CD4-positive, alpha-beta memory T cell (primary cell): ENCODE measurements around the gene OR2S2. TPM values are rescaled to one million over a fixed set of nuclear protein-coding genes. Genes with fewer than 3 reads are reported as not detected.

Source experiments
- CTCF ChIA-PET: fragments of 350-600 bp; sonication (Branson Sonifier 250); formaldehyde crosslinking; loops from one replicate; lab custom pipeline; 2021; ENCODE audit warnings: inconsistent platforms; ENCODE audit not compliant: partially characterized antibody; lab: Charles Lee
- POLR2A ChIA-PET: fragments of 350-600 bp; sonication (Branson Sonifier 250); formaldehyde crosslinking; loops from one replicate; lab custom pipeline; 2021; ENCODE audit not compliant: partially characterized antibody; lab: Charles Lee
- DNase-seq, 5 donors: peaks; one replicate each; pipeline versions ENCODE4 v3.0.0 to v3.0.0-alpha.2; 2020 to 2022; ENCODE audit warnings: mixed read lengths in 1 of 5
- H3K27ac ChIP-seq: one replicate; pipeline ENCODE4 v1.7.0; 2013; ENCODE audit warnings: low read depth, low read length
- H3K27me3 ChIP-seq: 2 replicates; pipeline ENCODE4 v1.7.0; 2013; ENCODE audit warnings: mild to moderate bottlenecking, low read length, moderate library complexity; ENCODE audit not compliant: insufficient read depth
- H3K36me3 ChIP-seq: 2 replicates; pipeline ENCODE4 v1.7.0; 2013; ENCODE audit warnings: mild to moderate bottlenecking, low read length, moderate library complexity; ENCODE audit not compliant: insufficient read depth
- H3K4me1 ChIP-seq: 2 replicates; pipeline ENCODE4 v1.7.0; 2013; ENCODE audit warnings: mild to moderate bottlenecking, low read length, moderate library complexity; ENCODE audit not compliant: insufficient read depth
- H3K4me3 ChIP-seq, 2 donors: one replicate each; pipeline ENCODE4 v1.7.0; 2013; ENCODE audit warnings: low read length in 2 of 2, mild to moderate bottlenecking in 1 of 2
- H3K9me3 ChIP-seq, 2 donors: one replicate each; pipeline ENCODE4 v1.7.0; 2013; ENCODE audit warnings: low read length in 2 of 2, control low read depth in 1 of 2; ENCODE audit not compliant: control insufficient read depth in 1 of 2
- H3K27ac Mint-ChIP-seq, 7 donors: one replicate each; pipeline ENCODE4 v1.8.0; 2020 to 2021; ENCODE audit warnings: mixed read lengths in 7 of 7, mild to moderate bottlenecking in 6 of 7, inconsistent platforms in 3 of 7, moderate library complexity in 3 of 7
- H3K27me3 Mint-ChIP-seq, 2 donors: one replicate each; pipeline ENCODE4 v1.8.0; 2020 to 2021; ENCODE audit warnings: mixed read lengths in 2 of 2
- H3K36me3 Mint-ChIP-seq, 2 donors: one replicate each; pipeline ENCODE4 v1.8.0; 2020 to 2021; ENCODE audit warnings: mixed read lengths in 2 of 2, inconsistent platforms in 1 of 2, mild to moderate bottlenecking in 1 of 2
- H3K4me1 Mint-ChIP-seq, 4 donors: one replicate each; pipeline ENCODE4 v1.8.0; 2020 to 2021; ENCODE audit warnings: mixed read lengths in 4 of 4, mild to moderate bottlenecking in 1 of 4
- H3K4me3 Mint-ChIP-seq, 8 donors: one replicate each; pipeline ENCODE4 v1.8.0; 2020 to 2021; ENCODE audit warnings: mixed read lengths in 8 of 8, mild to moderate bottlenecking in 7 of 8, moderate library complexity in 6 of 8, inconsistent platforms in 3 of 8
- H3K9me3 Mint-ChIP-seq, 8 donors: one replicate each; pipeline ENCODE4 v1.8.0; 2020 to 2021; ENCODE audit warnings: mixed read lengths in 8 of 8, mild to moderate bottlenecking in 5 of 8, inconsistent platforms in 3 of 8, moderate library complexity in 1 of 8
- intact Hi-C: fragments of 100-400 bp; cut with micrococcal nuclease; formaldehyde crosslinking; loops from one replicate; pipeline ENCODE4 v1.15.1; 2023
- polyA plus RNA-seq, 2 donors: library from polyadenylated mRNA; unstranded; fragments of 300-500 nt; fragmentation: Illumina TruSeq; gene quantifications; one replicate each; pipeline ENCODE4 v1.2.3, GENCODE V29; 2021
- total RNA-seq, 2 experiments: library from RNA; stranded (reverse); gene quantifications; one replicate each; pipeline ENCODE4 v1.2.3, GENCODE V29; 2021

Gene OR2S2
- total and polyA plus RNA-seq, 4 experiments from 2014 or later, result not detected

DNA sequence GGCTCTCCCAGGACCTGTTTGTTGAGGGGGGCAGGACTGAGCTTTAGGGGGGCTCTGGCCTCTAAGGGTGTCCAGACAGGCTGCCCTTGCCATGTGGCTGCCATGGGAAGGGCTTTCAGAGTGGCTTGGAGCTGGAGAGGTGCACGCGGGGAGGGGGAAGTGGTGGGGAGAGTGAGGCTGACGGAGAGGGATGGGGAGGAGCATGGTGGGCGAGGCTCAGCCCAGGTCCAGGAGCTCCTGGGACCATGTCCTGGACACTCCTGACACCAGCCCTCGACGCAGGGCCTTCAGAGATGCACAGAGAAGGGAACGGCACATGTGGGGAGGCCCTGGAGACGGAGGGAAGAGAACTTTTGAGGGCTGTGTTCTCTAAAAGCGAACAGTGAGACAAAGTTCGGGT, 46.3 kb downstream of the OR2S2 start:
- ChIA-PET POLR2A (interaction anchor here (1.0 to 2.3 kb wide), 8 partner anchors 10 to 279 kb away, joined by 3 to 11 read pairs (median 4); partner anchors contain the start of genes CLTA, CREB3 and TLN1), CTCF (interaction anchor here (0.7 to 17.5 kb wide), 10 partner anchors 9 to 53 kb away, joined by 3 to 379 read pairs (median 6); no protein-coding TSS in a partner anchor)
- intact Hi-C loops, result loop anchor here (1.0 to 2.0 kb wide), 2 partner anchors 8 to 33 kb away; no protein-coding TSS in a partner anchor
- Histone ChIP-seq H3K36me3 (no peaks in the 10 kb centered on the region), H3K27me3 (no peaks in the 10 kb centered on the region), H3K27ac (no peak overlapping the region), H3K4me1 (peaks cover 64% of the 10 kb centered on the region), H3K9me3 (no peaks in the 10 kb centered on the region), H3K4me3 (peak overlapping the region in 1 of 2 donors; percentile 15)
- Mint-ChIP-seq H3K36me3 (no peaks in the 10 kb centered on the region), H3K4me3 (peak overlapping the region in 6 of 8 donors; percentile 4 to 88 (median 66)), H3K9me3 (no peaks in the 10 kb centered on the region), H3K4me1 (peaks cover 40 to 63% (median 52%) of the 10 kb centered on the region in 4 donors), H3K27ac (peak overlapping the region; percentile 11 to 97 (median 78)), H3K27me3 (no peaks in the 10 kb centered on the region)
- no peak for DNase-seq

GRCh38 chr9:35910613-35911359, 47.2 kb downstream of the OR2S2 start:
- H3K4me3 ChIP-seq, result peak overlapping the region in 1 of 2 donors; percentile 20
- POLR2A ChIA-PET, result interaction anchor here (0.9 to 2.3 kb wide), 8 partner anchors 11 to 280 kb away, joined by 3 to 11 read pairs (median 3); partner anchors contain the start of genes CLTA, CREB3, SPAG8 and TLN1
- H3K27me3 Mint-ChIP-seq, result no peaks in the 10 kb centered on the region
- peaks cover 41 to 64% (median 55%) of the 10 kb centered on the region in 4 donors for H3K4me1 Mint-ChIP-seq
- no peaks in the 10 kb centered on the region for H3K36me3 ChIP-seq
- H3K36me3 Mint-ChIP-seq, result no peaks in the 10 kb centered on the region
- intact Hi-C loops, result loop anchor here (1.0 to 2.0 kb wide), 2 partner anchors 7 to 34 kb away; no protein-coding TSS in a partner anchor
- H3K27me3 ChIP-seq, result no peaks in the 10 kb centered on the region
- CTCF ChIA-PET, result interaction anchor here (0.7 to 17.5 kb wide), 11 partner anchors 9 to 214 kb away, joined by 3 to 379 read pairs (median 5); no protein-coding TSS in a partner anchor
- H3K4me1 ChIP-seq, result peaks cover 68% of the 10 kb centered on the region
- peak; percentile 56 to 77 (median 69) for DNase-seq
- peak overlapping the region; percentile 7 to 88 (median 76) for H3K4me3 Mint-ChIP-seq
- H3K9me3 Mint-ChIP-seq, result peaks cover 0 to 2% (median 0%) of the 10 kb centered on the region in 8 donors
- H3K9me3 ChIP-seq, result no peaks in the 10 kb centered on the region
- peak overlapping the region; percentile 78 to 97 (median 96) for H3K27ac Mint-ChIP-seq
- peak overlapping the region; percentile 30 for H3K27ac ChIP-seq

DNA sequence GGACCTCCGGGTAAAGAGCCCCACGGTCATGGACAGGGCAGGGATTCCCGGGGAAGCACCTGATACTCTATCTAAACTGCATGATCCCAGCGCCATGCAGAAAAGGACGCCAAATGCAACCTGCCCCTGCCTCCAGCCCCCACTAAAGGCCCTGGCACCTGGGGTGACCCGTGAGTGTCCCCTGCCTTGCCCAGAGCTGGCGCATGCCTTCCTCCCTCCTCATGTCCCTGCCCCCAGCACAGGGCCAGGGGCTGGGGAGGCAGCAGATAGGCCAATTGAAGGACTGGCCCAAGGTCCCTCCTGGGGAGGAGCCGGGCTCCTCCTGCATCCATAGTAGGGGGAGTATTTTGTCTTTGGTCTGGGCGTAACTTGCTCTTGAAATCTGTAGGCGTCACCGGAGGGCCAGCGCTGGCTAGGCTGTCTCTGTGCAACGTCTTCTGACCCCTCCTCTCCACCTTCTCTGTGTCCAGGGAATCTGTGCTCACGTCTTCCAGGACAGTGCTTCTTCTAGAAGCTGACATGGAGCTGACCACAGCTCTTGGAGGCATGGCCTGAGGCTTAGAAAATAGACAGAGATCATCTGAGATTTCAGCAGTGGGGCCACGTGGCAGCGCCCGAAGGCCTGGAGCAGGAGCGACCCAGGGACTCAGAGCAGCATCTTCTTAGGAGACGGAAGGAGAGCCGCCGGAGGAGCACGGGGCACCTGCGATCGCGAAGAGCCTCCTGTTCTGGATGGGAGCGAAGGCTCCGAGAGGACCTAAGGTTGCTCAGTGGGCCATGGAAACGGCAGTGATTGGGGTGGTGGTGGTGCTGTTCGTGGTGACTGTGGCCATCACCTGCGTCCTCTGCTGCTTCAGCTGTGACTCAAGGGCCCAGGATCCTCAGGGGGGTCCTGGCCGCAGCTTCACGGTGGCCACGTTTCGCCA, 48.0 kb downstream of the OR2S2 start:
- peak overlapping the region in 6 of 8 donors; percentile 65 to 88 (median 76) for H3K4me3 Mint-ChIP-seq
- POLR2A ChIA-PET, result interaction anchor here (0.9 to 2.3 kb wide), 4 partner anchors 12 to 128 kb away, joined by 3 to 11 read pairs (median 6); partner anchors contain the start of gene SPAG8

GRCh38 chr9:35909274-35909673, 48.7 kb downstream of the OR2S2 start, which contains the start of gene SPAAR:
Gene SPAAR, plus strand, starts transcription at chr9:35909490. Its CDS starts 974 bp downstream, at chr9:35910464.
- Mint-ChIP-seq H3K9me3 (peaks cover 0 to 2% (median 0%) of the 10 kb centered on the region in 8 donors), H3K4me3 (peak within 1 kb of the TSS in 7 of 8 donors; percentile 12 to 88 (median 73)), H3K4me1 (peaks cover 44 to 75% (median 63%) of the 10 kb centered on the region in 4 donors), H3K27ac (peak within 1 kb of the TSS; percentile 69 to 97 (median 94)), H3K36me3 (no peaks in the 10 kb centered on the region), H3K27me3 (no peaks in the 10 kb centered on the region)
- intact Hi-C loops, result no loop called here
- CTCF ChIA-PET, result interaction anchor here (17.5 kb wide), 1 partner anchor 33 kb away, joined by 379 read pairs; no protein-coding TSS in a partner anchor
- Histone ChIP-seq H3K27me3 (no peaks in the 10 kb centered on the region), H3K9me3 (no peaks in the 10 kb centered on the region), H3K4me3 (no peak within 1 kb of the TSS), H3K4me1 (peaks cover 81% of the 10 kb centered on the region), H3K36me3 (no peaks in the 10 kb centered on the region), H3K27ac (peak within 1 kb of the TSS; percentile 30)
- no peak for DNase-seq
- POLR2A ChIA-PET, result no interaction called here

More for the DNA sequence above, 48.0 kb downstream of the OR2S2 start:
- Mint-ChIP-seq H3K27me3 (no peaks in the 10 kb centered on the region), H3K36me3 (no peaks in the 10 kb centered on the region), H3K9me3 (peaks cover 0 to 2% (median 0%) of the 10 kb centered on the region in 8 donors), H3K27ac (peak overlapping the region; percentile 78 to 97 (median 96)), H3K4me1 (peaks cover 44 to 70% (median 60%) of the 10 kb centered on the region in 4 donors)
- Histone ChIP-seq H3K9me3 (no peaks in the 10 kb centered on the region), H3K4me1 (peaks cover 77% of the 10 kb centered on the region), H3K27me3 (no peaks in the 10 kb centered on the region), H3K4me3 (peak overlapping the region in 1 of 2 donors; percentile 20), H3K36me3 (no peaks in the 10 kb centered on the region), H3K27ac (peak overlapping the region; percentile 30)
- CTCF ChIA-PET, result interaction anchor here (1.3 to 17.5 kb wide), 8 partner anchors 8 to 213 kb away, joined by 3 to 379 read pairs (median 8); no protein-coding TSS in a partner anchor
- intact Hi-C loops, result loop anchor here (2.0 kb wide), 1 partner anchor 35 kb away; no protein-coding TSS in a partner anchor
- DNase-seq, result no peak

DNA sequence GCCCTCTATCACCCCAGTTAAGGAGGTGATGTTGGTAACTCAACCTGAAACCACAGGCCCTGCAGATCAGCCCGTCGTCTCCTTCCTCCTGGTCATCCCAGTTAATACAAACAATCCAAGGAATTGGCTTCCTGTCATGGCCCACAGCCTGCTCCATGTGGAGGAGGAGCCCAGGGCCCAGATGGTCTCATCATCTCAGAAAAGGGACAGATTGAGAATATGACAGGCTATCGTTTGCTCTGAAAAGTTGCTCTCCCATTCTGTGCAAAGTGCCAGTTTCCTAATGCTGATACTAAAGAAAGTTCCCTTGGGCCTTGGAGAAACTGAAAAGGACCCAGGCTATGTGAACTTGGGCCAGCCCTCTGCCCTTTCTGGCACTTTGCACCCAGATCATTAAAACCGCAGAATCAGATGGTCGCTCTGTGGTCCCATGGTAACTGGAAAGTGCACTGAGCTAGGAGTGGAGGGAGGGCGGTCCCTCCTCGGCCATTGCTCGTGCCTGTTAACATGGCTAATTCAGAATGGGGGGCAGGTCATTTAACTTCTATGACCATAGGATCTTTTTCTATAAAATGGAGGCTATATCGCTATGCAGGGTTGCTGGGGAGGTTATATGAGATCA, 49.3 kb downstream of the OR2S2 start:
- CTCF ChIA-PET, result interaction anchor here (1.0 to 17.5 kb wide), 3 partner anchors 26 to 115 kb away, joined by 3 to 379 read pairs (median 5); no protein-coding TSS in a partner anchor
- Mint-ChIP-seq H3K27ac (peak overlapping the region; percentile 69 to 86 (median 79)), H3K9me3 (peaks cover 0 to 2% (median 0%) of the 10 kb centered on the region in 8 donors), H3K4me1 (peaks cover 44 to 82% (median 63%) of the 10 kb centered on the region in 4 donors), H3K36me3 (no peaks in the 10 kb centered on the region), H3K4me3 (peak overlapping the region in 7 of 8 donors; percentile 12 to 67 (median 60)), H3K27me3 (no peaks in the 10 kb centered on the region)
- no peak overlapping the region for H3K4me3 ChIP-seq
- no peaks in the 10 kb centered on the region for H3K27me3 ChIP-seq
- DNase-seq, result no peak
- H3K9me3 ChIP-seq, result no peaks in the 10 kb centered on the region
- POLR2A ChIA-PET, result no interaction called here
- intact Hi-C loops, result no loop called here
- H3K4me1 ChIP-seq, result peaks cover 82% of the 10 kb centered on the region
- H3K36me3 ChIP-seq, result no peaks in the 10 kb centered on the region
- H3K27ac ChIP-seq, result no peak overlapping the region
